K562 (cell line): ENCODE results near the gene CREB3L2. TPM values are rescaled to one million over a fixed set of nuclear protein-coding genes. Genes with fewer than 3 reads are reported as not detected.

Source experiments
- ARID3A ChIP-seq: IDR thresholded peaks from 2 replicates; pipeline ENCODE4 v1.6.1; 2012; ENCODE audit warnings: low read depth, low read length, improper control_type of control experiment, borderline replicate concordance
- CC2D1A ChIP-seq: fragments of 450-650 bp; IDR thresholded peaks from 2 replicates; pipeline ENCODE4 v1.6.1; 2017; ENCODE audit warnings: mild to moderate bottlenecking
- CREB1 ChIP-seq, 2 experiments: sonication (generic) in 1 of 2; formaldehyde crosslinking in 1 of 2; IDR thresholded peaks; 2 replicates each; pipeline versions ENCODE4 v1.6.1 to v1.8.0; 2012 to 2022; ENCODE audit warnings: inconsistent platforms in 1 of 2, mild to moderate bottlenecking in 1 of 2, missing genetic modification reagents in 1 of 2, moderate library complexity in 1 of 2
- E2F8 ChIP-seq: fragments of 450-650 bp; IDR thresholded peaks from 2 replicates; pipeline ENCODE4 v1.7.1; 2018; ENCODE audit warnings: mild to moderate bottlenecking, low read depth; ENCODE audit not compliant: partially characterized antibody
- ETV1 ChIP-seq: fragments of 450-650 bp; conservative IDR thresholded peaks from 2 replicates; pipeline ENCODE4 v1.6.1; 2016; ENCODE audit warnings: missing genetic modification characterization, control low read depth, low read depth, missing compliant biosample characterization
- HMG20B ChIP-seq: fragments of 250-450 bp; sonication (Bioruptor Pico); IDR thresholded peaks from 2 replicates; pipeline ENCODE4 v1.5.0; 2021; ENCODE audit warnings: mild to moderate bottlenecking
- KAT7 ChIP-seq: sonication (generic); formaldehyde crosslinking; IDR thresholded peaks from 2 replicates; pipeline ENCODE4 v1.8.0; 2022; ENCODE audit warnings: missing genetic modification reagents, mild to moderate bottlenecking, borderline replicate concordance
- KDM4B ChIP-seq, 2 experiments: fragments of 450-650 bp in 1 of 2; sonication (generic) in 1 of 2; IDR thresholded peaks; 2 replicates each; pipeline ENCODE4 v1.6.1; 2016 to 2017; ENCODE audit warnings: borderline replicate concordance in 2 of 2, antibody characterized with exemption in 1 of 2, low read depth in 1 of 2, mild to moderate bottlenecking in 1 of 2
- MAFK ChIP-seq: IDR thresholded peaks from 2 replicates; pipeline ENCODE4 v1.6.1; 2011; ENCODE audit warnings: low read length, improper control_type of control experiment
- NKRF ChIP-seq: fragments of 450-650 bp; IDR thresholded peaks from 2 replicates; pipeline ENCODE4 v1.6.1; 2016; ENCODE audit warnings: borderline replicate concordance
- PML ChIP-seq: IDR thresholded peaks from 2 replicates; pipeline ENCODE4 v1.6.1; 2012; ENCODE audit warnings: low read length, inconsistent platforms
- SIRT6 ChIP-seq: IDR thresholded peaks from one replicate; pipeline ENCODE4 v1.6.1; 2012; ENCODE audit warnings: low read depth, mild to moderate bottlenecking, control low read depth, inconsistent platforms, low read length, moderate library complexity
- SMARCC2 ChIP-seq: fragments of 450-650 bp; IDR thresholded peaks from 2 replicates; pipeline ENCODE4 v1.6.1; 2017; ENCODE audit warnings: antibody characterized with exemption, moderate library complexity, mild to moderate bottlenecking, low read depth
- TCF15 ChIP-seq: fragments of 250-450 bp; sonication (Bioruptor Pico); IDR thresholded peaks from 2 replicates; pipeline ENCODE4 v1.8.0; 2022; ENCODE audit warnings: moderate library complexity, mild to moderate bottlenecking, inconsistent platforms
- XRCC5 ChIP-seq: fragments of 200-400 bp; formaldehyde crosslinking; IDR thresholded peaks from 2 replicates; pipeline ENCODE4 v1.6.1; 2017; ENCODE audit warnings: low read depth, mild to moderate bottlenecking, low read length
- ZNF41 ChIP-seq: fragments of 250-450 bp; sonication (Bioruptor Pico); conservative IDR thresholded peaks from 2 replicates; pipeline ENCODE4 v1.4.0; 2020; ENCODE audit warnings: mild to moderate bottlenecking
- polyA plus RNA-seq, 8 experiments: library from polyadenylated mRNA; depleted of rRNA in 4 of 8; stranded (reverse) in 5 of 8; unstranded in 3 of 8; fragments of >200 nt; fragmentation: Nextera tagmentation in 2 of 8; fragmentation: Illumina TruSeq in 1 of 8; extraction: Ambion mirVana in 2 of 8; extraction: Trizol in 1 of 8; gene quantifications; 2 replicates each; pipeline versions ENCODE4 v1.2.1 to v1.2.3, GENCODE V29; 2011 to 2014; ENCODE audit warnings: inconsistent platforms in 1 of 8, missing spikeins in 1 of 8
- total RNA-seq, 7 experiments: library from RNA; depleted of rRNA in 6 of 7; stranded (reverse); fragments of >200 nt in 6 of 7; fragmentation: Illumina TruSeq in 2 of 7; extraction: Trizol in 2 of 7; gene quantifications; 2 replicates each; pipeline versions ENCODE4 v1.2.1 to v1.2.3, GENCODE V29; 2011 to 2021; ENCODE audit warnings: low replicate concordance in 1 of 7
- TF ChIP-seq, protein P1 (sequence below): fragments of 250-450 bp; sonication (Bioruptor Pico); IDR thresholded peaks from 2 replicates; pipeline ENCODE4 v1.6.1; 2021; ENCODE audit warnings: mild to moderate bottlenecking

The CREB3L2 gene
- total and polyA plus RNA-seq, 9 of the 15 experiments (the other 6 are each of a cell fraction or from before 2014, with no cell fraction given), result 7.1 to 45.6 (median 15.8) TPM

DNA sequence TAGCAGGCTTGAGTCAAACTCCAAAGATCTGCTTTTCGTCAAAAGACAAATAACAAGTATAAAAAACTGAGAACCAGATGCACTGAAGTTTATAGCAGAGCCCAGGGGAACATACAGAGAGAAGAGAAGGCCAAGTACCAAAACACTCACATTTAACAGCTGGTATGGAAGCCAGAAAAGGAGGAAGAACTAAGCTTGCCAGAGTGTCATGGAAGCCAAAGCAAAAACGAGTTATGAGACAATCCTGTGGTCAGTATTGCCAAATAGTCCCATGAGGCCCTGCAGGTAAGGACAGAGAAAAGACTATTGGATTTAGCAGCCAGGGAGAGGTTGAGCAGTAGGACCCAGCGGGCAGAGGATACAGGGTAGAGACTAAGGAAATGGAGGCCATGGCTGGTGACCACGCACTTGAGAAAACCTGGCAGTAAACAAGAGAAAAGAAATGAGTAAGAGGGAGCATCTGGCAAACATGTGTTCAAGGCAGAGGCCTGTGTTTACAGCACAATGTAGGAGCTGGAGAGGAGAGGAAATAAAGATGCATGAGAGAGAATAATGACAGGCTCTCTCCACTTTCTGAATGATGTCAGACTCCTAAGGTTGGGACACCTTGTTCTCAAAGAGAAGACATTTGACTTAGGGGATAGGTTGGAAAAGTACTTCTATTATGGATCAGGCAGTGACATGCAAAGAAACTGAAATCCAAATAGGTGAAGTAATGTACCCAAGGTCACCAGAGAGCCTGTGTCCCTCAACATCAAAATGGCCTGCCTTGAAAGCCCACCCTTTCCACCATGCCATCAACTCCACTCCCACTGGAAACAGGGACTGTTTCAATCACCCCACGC is 9.1 kb downstream of the CREB3L2 start (continued):
- TF ChIP-seq CREB1 (IDR thresholded peaks at IDR 0.05) (no peak), CREB1 (CRISPR knock-in tag; IDR thresholded peaks at IDR 0.05) (no peak), MAFK (no peak), SMARCC2 (peak; percentile 40; the same call in 1 of the 2 replicates), XRCC5 (peak; percentile 46; the same call in 1 of the 2 replicates), ETV1 (tag) (peak; percentile 55; the same call in 1 of the 2 replicates), HMG20B (CRISPR knock-in tag) (0 out of 2 replicates have a peak, but pooled peaks have one; percentile 20), PML (peak; percentile 4; the same call in 1 of the 2 replicates), NKRF (no peak), KDM4B (IDR thresholded peaks at IDR 0.05; ENCODE audit: borderline replicate concordance in 2 of 2, low read depth in 1 of 2) (no peak), SIRT6 (no peak), KAT7 (no peak), TCF15 (CRISPR knock-in tag) (0 out of 2 replicates have a peak, but pooled peaks have one; percentile 61), E2F8 (peak; percentile 20), ARID3A (no peak), CC2D1A (peak; percentile 74; the same call in 1 of the 2 replicates), ZNF41 (peak; percentile 54; the same call in 1 of the 2 replicates)
- TF ChIP-seq, protein P1, sequence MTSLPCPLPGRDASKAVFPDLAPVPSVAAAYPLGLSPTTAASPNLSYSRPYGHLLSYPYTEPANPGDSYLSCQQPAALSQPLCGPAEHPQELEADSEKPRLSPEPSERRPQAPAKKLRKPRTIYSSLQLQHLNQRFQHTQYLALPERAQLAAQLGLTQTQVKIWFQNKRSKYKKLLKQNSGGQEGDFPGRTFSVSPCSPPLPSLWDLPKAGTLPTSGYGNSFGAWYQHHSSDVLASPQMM (CRISPR knock-in tag), result no peak
